CD4-positive, CD25-positive, alpha-beta regulatory T cell (primary cell): ENCODE results near the gene ALPL. TPM values are rescaled to one million over a fixed set of nuclear protein-coding genes. Genes with fewer than 3 reads are reported as not detected.

ENCODE experiments used
- ATAC-seq, 2 donors: fragments of 150-1000 bp; cut with Tn5 transposase; one replicate each; pipeline ENCODE4 v1.10.0; 2021; ENCODE audit warnings: low read depth in 2 of 2, moderate number of reproducible peaks in 2 of 2, moderate library complexity in 1 of 2
- DNase-seq, 3 donors: peaks; one replicate each; pipeline versions ENCODE4 v3.0.0 to v3.0.0-alpha.2; 2012 to 2022; ENCODE audit warnings: mixed read lengths in 1 of 3
- H3K27ac ChIP-seq: one replicate; pipeline ENCODE4 v1.7.0; 2013; ENCODE audit warnings: mild to moderate bottlenecking, low read length; ENCODE audit not compliant: insufficient read depth, poor library complexity, severe bottlenecking
- H3K27me3 ChIP-seq: one replicate; pipeline ENCODE4 v1.7.0; 2013; ENCODE audit warnings: low read length; ENCODE audit not compliant: control insufficient read depth, insufficient read depth
- H3K36me3 ChIP-seq: one replicate; pipeline ENCODE4 v1.7.0; 2013; ENCODE audit warnings: mild to moderate bottlenecking, low read length, moderate library complexity; ENCODE audit not compliant: control insufficient read depth, insufficient read depth
- H3K4me1 ChIP-seq: 2 replicates; pipeline ENCODE4 v1.7.0; 2013; ENCODE audit warnings: mild to moderate bottlenecking, low read length; ENCODE audit not compliant: insufficient read depth, control insufficient read depth, poor library complexity, severe bottlenecking
- H3K4me3 ChIP-seq: one replicate; pipeline ENCODE4 v1.7.0; 2013; ENCODE audit warnings: low read depth, mild to moderate bottlenecking, low read length, moderate library complexity
- H3K9me3 ChIP-seq, 2 experiments: 1 replicate in 1 of 2; 2 replicates in 1 of 2; pipeline ENCODE4 v1.7.0; 2013; ENCODE audit warnings: low read length in 2 of 2, mild to moderate bottlenecking in 1 of 2, moderate library complexity in 1 of 2; ENCODE audit not compliant: control insufficient read depth in 2 of 2
- H3K27ac Mint-ChIP-seq, 3 donors: one replicate each; pipeline ENCODE4 v1.8.0; 2020 to 2022; ENCODE audit warnings: mild to moderate bottlenecking in 3 of 3, mixed read lengths in 3 of 3, moderate library complexity in 2 of 3
- H3K27me3 Mint-ChIP-seq: one replicate; pipeline ENCODE4 v1.8.0; 2022; ENCODE audit warnings: mild to moderate bottlenecking, mixed read lengths
- H3K36me3 Mint-ChIP-seq: one replicate; pipeline ENCODE4 v1.8.0; 2020; ENCODE audit warnings: mixed read lengths
- H3K4me1 Mint-ChIP-seq, 4 donors: one replicate each; pipeline ENCODE4 v1.8.0; 2020 to 2022; ENCODE audit warnings: mixed read lengths in 4 of 4, mild to moderate bottlenecking in 1 of 4
- H3K4me3 Mint-ChIP-seq, 4 donors: one replicate each; pipeline ENCODE4 v1.8.0; 2020 to 2022; ENCODE audit warnings: mild to moderate bottlenecking in 4 of 4, mixed read lengths in 4 of 4, moderate library complexity in 3 of 4
- H3K9me3 Mint-ChIP-seq, 7 donors: one replicate each; pipeline ENCODE4 v1.8.0; 2020 to 2022; ENCODE audit warnings: mixed read lengths in 7 of 7, mild to moderate bottlenecking in 3 of 7, moderate library complexity in 2 of 7
- polyA plus RNA-seq, 4 donors: library from polyadenylated mRNA; unstranded; fragments of 300-500 nt; fragmentation: Illumina TruSeq; gene quantifications; one replicate each; pipeline ENCODE4 v1.2.3, GENCODE V29; 2021
- total RNA-seq: library from RNA; stranded (reverse); gene quantifications from one replicate; pipeline ENCODE4 v1.2.3, GENCODE V29; 2022

The ALPL gene
- total and polyA plus RNA-seq, 5 donors from 2014 or later = not detected

DNA sequence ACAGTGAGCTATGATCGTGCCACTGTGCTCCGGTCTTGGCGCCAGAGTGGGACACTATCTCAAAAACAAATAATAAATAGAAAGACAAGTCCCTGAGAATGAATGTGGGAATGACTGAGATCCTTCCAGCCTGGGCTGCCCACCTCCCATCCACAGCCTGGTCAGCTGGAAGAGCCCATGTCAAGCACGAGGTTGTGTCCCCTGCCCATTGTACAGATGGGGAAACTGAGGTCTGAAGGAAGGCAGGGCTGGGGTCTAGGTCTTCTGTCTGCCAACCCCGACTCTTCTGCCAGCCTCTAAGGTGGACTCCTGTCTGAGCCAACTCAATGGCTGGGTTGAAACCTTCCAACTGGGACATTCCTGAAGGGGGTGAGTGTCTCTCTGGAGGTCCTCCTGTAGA is 80.4 kb downstream of the ALPL start:
- Mint-ChIP-seq H3K4me1 (no peaks in the 10 kb centered on the region), H3K27ac (no peak overlapping the region), H3K4me3 (no peak overlapping the region), H3K27me3 (peaks cover 6% of the 10 kb centered on the region), H3K9me3 (no peaks in the 10 kb centered on the region), H3K36me3 (no peaks in the 10 kb centered on the region)
- Histone ChIP-seq H3K4me3 (no peak overlapping the region), H3K36me3 (no peaks in the 10 kb centered on the region), H3K27ac (no peak overlapping the region), H3K27me3 (no peaks in the 10 kb centered on the region), H3K4me1 (no peaks in the 10 kb centered on the region), H3K9me3 (no peaks in the 10 kb centered on the region)
- DNase-seq (no peak), ATAC-seq (no peak)

DNA sequence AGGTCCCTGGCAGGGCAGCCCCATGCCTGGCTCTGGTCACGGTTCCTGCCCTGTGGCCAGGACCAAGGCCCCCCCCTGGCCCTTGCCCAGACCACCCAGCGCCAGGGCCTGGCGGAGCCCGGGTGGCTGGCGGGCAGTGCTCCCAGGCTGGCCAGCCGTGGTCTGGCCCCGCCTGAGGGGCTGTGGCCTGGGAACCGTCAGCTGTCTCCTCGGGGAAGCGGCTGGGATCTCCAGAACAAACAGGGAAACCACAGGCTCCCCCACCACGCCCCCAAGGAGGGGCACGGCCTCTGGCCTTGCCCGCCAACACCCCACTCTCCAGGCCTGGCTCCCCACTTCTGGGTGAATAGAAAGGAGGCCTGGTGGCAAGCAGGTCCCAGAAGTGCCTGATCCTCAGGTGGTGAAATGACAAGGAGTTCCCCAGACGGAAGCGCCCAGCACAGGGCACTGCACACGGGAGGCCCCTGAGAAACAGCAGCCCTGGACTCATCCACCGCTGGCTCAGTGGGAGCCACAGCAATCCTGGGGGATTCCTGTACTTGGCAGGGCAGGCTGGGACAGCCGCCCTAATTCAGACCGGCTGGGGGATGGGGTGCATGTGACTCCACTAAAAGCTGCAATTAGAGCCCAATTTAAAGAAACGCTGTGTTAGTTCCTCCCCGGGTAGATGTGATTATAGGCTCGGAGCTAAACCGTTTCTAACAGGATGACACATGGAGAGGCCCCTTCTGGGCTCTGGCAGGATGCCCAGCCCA is 81.1 kb downstream of the ALPL start:
- Mint-ChIP-seq H3K27ac (no peak overlapping the region), H3K27me3 (peaks cover 7% of the 10 kb centered on the region), H3K36me3 (no peaks in the 10 kb centered on the region), H3K9me3 (no peaks in the 10 kb centered on the region), H3K4me1 (no peaks in the 10 kb centered on the region), H3K4me3 (no peak overlapping the region)
- DNase-seq (no peak), ATAC-seq (no peak)
- H3K27me3 ChIP-seq = no peaks in the 10 kb centered on the region
- H3K9me3 ChIP-seq = no peaks in the 10 kb centered on the region
- H3K36me3 ChIP-seq = no peaks in the 10 kb centered on the region
- no peaks in the 10 kb centered on the region for H3K4me1 ChIP-seq
- H3K4me3 ChIP-seq = no peak overlapping the region
- no peak overlapping the region for H3K27ac ChIP-seq

DNA sequence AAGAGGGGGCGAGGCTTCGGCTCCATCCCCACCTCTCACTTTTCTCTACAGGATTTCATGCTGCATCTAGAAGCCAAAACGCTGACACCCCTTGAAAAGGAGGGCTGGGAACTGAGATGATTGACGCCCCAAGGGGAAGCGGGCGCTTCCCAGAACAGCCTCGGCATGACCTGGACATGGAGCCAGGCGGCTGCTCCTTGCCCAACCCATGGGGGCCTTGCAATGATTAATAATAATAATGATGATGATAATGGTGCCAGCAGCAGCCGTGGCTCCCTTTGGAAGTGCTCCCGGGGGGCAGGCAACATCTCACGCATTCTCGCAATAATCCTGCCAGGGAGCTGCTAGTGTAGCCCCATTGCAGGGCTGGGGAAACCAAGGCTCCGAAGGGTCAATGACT is 81.7 kb downstream of the ALPL start:
- H3K9me3 ChIP-seq = no peaks in the 10 kb centered on the region
- no peaks in the 10 kb centered on the region for H3K4me1 ChIP-seq
- H3K27ac Mint-ChIP-seq = no peak overlapping the region
- DNase-seq (no peak), ATAC-seq (no peak)
- no peak overlapping the region for H3K27ac ChIP-seq
- H3K4me3 ChIP-seq = no peak overlapping the region
- H3K27me3 ChIP-seq = no peaks in the 10 kb centered on the region
- H3K4me3 Mint-ChIP-seq = no peak overlapping the region
- no peaks in the 10 kb centered on the region for H3K36me3 ChIP-seq
- H3K36me3 Mint-ChIP-seq = no peaks in the 10 kb centered on the region
- no peaks in the 10 kb centered on the region for H3K4me1 Mint-ChIP-seq
- H3K27me3 Mint-ChIP-seq = peaks cover 10% of the 10 kb centered on the region
- H3K9me3 Mint-ChIP-seq = no peaks in the 10 kb centered on the region

DNA sequence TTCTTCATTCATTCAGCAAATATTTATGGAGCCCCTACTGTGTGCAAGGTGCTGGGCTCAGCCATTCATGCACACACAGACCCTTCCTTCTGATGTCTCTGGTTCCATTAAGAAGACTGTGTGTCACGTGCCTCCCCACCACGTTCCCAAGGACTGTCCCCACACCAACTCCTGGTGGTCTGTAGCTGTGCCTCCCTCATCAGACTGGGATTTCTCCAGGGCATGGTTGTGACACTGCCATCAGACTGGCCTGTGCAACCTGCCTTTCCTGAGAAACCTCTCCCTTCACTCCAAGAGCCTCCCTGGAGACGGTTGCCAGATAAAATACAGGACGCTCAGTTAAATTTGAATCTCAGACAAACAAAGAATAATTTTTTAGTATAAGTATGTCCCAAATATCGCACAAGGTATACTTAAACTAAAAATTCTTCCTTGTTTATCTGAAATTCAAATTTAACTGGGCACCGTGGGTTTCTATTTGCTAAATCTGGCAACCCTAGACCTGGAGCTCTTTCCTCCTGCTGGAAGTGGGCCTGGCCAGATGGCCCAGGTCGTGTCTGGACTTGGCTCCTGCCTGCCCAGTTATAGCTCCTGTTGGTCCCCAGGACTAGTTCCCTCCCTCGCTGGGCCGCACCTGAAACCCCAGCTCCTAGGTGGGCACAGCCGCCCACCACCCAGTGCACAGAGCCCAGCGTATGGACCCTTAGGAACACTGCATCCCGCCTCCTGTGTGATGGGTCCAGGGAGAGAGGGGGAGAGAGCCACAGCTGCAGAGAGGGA is 83.1 kb downstream of the ALPL start:
- DNase-seq (no peak), ATAC-seq (no peak)
- no peak overlapping the region for H3K27ac Mint-ChIP-seq
- Histone ChIP-seq H3K4me3 (no peak overlapping the region), H3K9me3 (no peaks in the 10 kb centered on the region), H3K27ac (no peak overlapping the region), H3K4me1 (no peaks in the 10 kb centered on the region), H3K36me3 (no peaks in the 10 kb centered on the region), H3K27me3 (no peaks in the 10 kb centered on the region)
- H3K27me3 Mint-ChIP-seq = peaks cover 10% of the 10 kb centered on the region
- no peak overlapping the region for H3K4me3 Mint-ChIP-seq
- no peaks in the 10 kb centered on the region for H3K36me3 Mint-ChIP-seq
- H3K4me1 Mint-ChIP-seq = no peaks in the 10 kb centered on the region
- H3K9me3 Mint-ChIP-seq = no peaks in the 10 kb centered on the region

DNA sequence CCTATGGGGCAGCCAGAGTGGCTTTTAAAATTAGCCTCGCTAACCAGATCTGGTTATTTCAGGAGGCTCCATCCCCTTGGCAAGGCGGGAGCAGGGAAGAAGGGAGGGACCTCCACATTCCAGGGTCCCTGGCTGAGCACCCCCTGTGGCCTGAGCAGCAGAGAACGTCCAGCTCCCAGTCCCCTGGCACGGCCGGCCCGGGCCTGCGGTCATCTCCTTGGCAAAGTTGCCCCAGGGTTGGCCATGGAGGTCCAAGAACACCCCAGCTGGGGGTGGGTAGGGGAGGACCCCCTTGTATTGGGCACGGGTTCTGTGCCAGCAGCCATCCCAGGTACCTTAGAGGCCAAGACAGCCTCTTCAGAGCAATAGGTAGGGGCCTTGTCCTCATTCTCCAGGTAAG is 84.0 kb downstream of the ALPL start:
- no peak for DNase-seq
- no peaks in the 10 kb centered on the region for H3K9me3 Mint-ChIP-seq

DNA sequence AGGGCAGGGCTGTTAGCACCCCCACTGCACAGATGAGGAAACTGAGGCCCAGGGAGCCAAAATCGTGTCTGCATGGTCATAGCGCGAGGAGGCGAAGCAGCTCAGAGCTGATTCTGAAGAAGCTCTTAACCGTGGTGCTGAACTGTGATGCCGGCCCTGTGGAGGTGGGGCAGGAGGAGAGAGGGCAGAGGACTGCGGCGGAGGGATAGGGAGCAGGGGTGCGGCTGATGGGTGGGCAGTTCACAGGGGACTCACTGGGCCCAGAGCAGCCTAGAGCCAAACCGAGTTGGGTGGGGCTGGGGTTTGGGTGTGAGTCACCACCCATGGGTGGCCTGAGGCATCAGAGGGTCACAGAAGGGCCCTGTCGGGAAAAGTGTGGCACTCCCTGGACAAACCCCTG is 85.3 kb downstream of the ALPL start:
- Mint-ChIP-seq H3K4me1 (no peaks in the 10 kb centered on the region), H3K27ac (no peak overlapping the region), H3K9me3 (no peaks in the 10 kb centered on the region), H3K27me3 (peaks cover 10% of the 10 kb centered on the region), H3K36me3 (no peaks in the 10 kb centered on the region), H3K4me3 (no peak overlapping the region)
- H3K4me1 ChIP-seq = no peaks in the 10 kb centered on the region
- H3K36me3 ChIP-seq = no peaks in the 10 kb centered on the region
- no peak for DNase-seq
- no peak overlapping the region for H3K4me3 ChIP-seq
- no peaks in the 10 kb centered on the region for H3K27me3 ChIP-seq
- H3K9me3 ChIP-seq = no peaks in the 10 kb centered on the region
- H3K27ac ChIP-seq = no peak overlapping the region
- ATAC-seq = no peak

More for the DNA sequence above, 84.0 kb downstream of the ALPL start:
- no peak overlapping the region for H3K4me3 ChIP-seq
- no peaks in the 10 kb centered on the region for H3K36me3 ChIP-seq
- H3K27me3 ChIP-seq = no peaks in the 10 kb centered on the region
- no peak for ATAC-seq
- Mint-ChIP-seq H3K36me3 (no peaks in the 10 kb centered on the region), H3K27me3 (peaks cover 10% of the 10 kb centered on the region), H3K27ac (no peak overlapping the region), H3K4me1 (no peaks in the 10 kb centered on the region), H3K4me3 (no peak overlapping the region)
- H3K9me3 ChIP-seq = no peaks in the 10 kb centered on the region
- no peaks in the 10 kb centered on the region for H3K4me1 ChIP-seq
- H3K27ac ChIP-seq = no peak overlapping the region

DNA sequence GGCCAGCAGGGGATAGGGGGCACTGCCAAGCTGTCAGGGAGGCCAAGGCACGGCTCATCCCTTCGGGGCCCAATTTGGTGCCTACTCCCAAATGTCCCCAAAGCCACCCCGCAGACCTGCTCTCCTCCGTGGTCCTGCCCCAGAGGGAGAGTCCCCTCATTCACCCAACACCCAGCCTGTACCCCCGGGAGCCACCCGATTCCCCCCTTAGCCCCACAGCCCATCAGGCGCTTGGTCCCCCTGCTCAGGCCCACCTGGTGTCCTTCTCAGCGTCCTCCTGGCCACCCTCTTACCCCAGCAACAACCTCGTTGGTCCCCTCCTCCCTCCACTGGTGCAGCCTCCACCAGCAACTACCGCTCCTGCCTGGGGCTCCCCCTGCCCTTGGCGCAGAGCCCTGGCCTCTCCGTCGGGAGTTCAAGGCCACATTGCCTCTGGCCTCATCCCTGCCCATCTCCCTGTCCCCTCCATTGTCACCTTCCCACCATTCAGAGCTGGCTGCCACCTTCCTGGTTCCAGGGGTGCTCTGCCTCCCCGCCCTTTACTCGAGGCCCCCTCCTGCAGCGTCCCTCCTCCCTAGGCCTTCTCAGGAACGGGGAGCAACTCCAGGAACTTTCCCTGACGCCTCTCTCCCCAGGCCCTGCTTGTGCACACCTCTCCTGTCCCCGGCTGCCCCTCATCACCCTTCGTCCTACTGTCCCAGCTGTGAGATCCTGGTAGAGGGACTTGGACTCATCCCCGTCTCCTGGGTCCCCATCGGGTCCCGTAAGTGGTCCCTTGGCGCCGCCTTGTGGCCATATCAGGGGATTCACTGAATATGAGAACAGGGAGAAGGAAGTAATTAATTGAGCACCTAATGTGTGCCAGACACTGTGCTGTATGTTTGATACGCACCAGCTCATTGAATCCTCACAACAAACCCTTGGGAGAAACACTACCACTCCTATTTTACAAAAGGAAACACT is 86.0 kb downstream of the ALPL start:
- H3K4me1 ChIP-seq = no peaks in the 10 kb centered on the region
- DNase-seq (peak in 1 of 3 donors; percentile 34), ATAC-seq (no peak)
- no peak overlapping the region for H3K27ac Mint-ChIP-seq
- H3K9me3 Mint-ChIP-seq = no peaks in the 10 kb centered on the region
- H3K36me3 ChIP-seq = no peaks in the 10 kb centered on the region
- H3K27ac ChIP-seq = no peak overlapping the region
- no peaks in the 10 kb centered on the region for H3K27me3 ChIP-seq
- peaks cover 10% of the 10 kb centered on the region for H3K27me3 Mint-ChIP-seq
- H3K4me3 ChIP-seq = no peak overlapping the region
- no peaks in the 10 kb centered on the region for H3K9me3 ChIP-seq
- no peaks in the 10 kb centered on the region for H3K4me1 Mint-ChIP-seq
- no peaks in the 10 kb centered on the region for H3K36me3 Mint-ChIP-seq
- H3K4me3 Mint-ChIP-seq = no peak overlapping the region
